CD4-positive, alpha-beta T cell (primary cell): ENCODE data around the gene UTF1. TPM values are rescaled to one million over a fixed set of nuclear protein-coding genes. Genes with fewer than 3 reads are reported as not detected.

ENCODE experiments used
- ATAC-seq: fragments of 200-7000 bp; cut with Tn5 transposase; one replicate; pipeline ENCODE4 v1.10.0; 2022; ENCODE audit warnings: mild to moderate bottlenecking; ENCODE audit not compliant: poor library complexity
- CTCF ChIA-PET: fragments of 350-600 bp; sonication (Branson Sonifier 250); formaldehyde crosslinking; loops from one replicate; lab custom pipeline; 2021; ENCODE audit warnings: antibody characterized with exemption, inconsistent platforms; lab: Charles Lee
- POLR2A ChIA-PET: fragments of 350-600 bp; sonication (Branson Sonifier 250); formaldehyde crosslinking; loops from one replicate; lab custom pipeline; 2021; ENCODE audit warnings: antibody characterized with exemption, inconsistent platforms; lab: Charles Lee
- DNase-seq, 14 experiments: peaks; one replicate each; pipeline ENCODE4 v3.0.0-alpha.2; 2013 to 2020; ENCODE audit warnings: mixed read lengths in 2 of 14
- H3K27ac ChIP-seq, 2 donors: one replicate each; pipeline versions ENCODE4 v1.5.1 to v1.7.0; 2013; ENCODE audit warnings: low read length in 2 of 2, low read depth in 1 of 2, mild to moderate bottlenecking in 1 of 2
- H3K27me3 ChIP-seq, 2 experiments: 1 replicate in 1 of 2; 2 replicates in 1 of 2; pipeline versions ENCODE4 v1.6.1 to v1.7.0; 2013; ENCODE audit warnings: low read length in 2 of 2, control low read depth in 1 of 2, mild to moderate bottlenecking in 1 of 2, moderate library complexity in 1 of 2; ENCODE audit not compliant: insufficient read depth in 2 of 2, control insufficient read depth in 1 of 2
- H3K36me3 ChIP-seq: one replicate; pipeline ENCODE4 v1.6.1; 2013; ENCODE audit warnings: low read length, control low read depth; ENCODE audit not compliant: insufficient read depth
- H3K4me1 ChIP-seq: one replicate; pipeline ENCODE4 v1.6.1; 2013; ENCODE audit warnings: low read length, control low read depth; ENCODE audit not compliant: insufficient read depth
- H3K4me3 ChIP-seq: one replicate; pipeline ENCODE4 v1.5.1; 2013; ENCODE audit warnings: mild to moderate bottlenecking, low read length, moderate library complexity
- H3K9me3 ChIP-seq, 2 experiments: 1 replicate in 1 of 2; 2 replicates in 1 of 2; pipeline versions ENCODE4 v1.6.1 to v1.7.0; 2013; ENCODE audit warnings: low read length in 2 of 2, mild to moderate bottlenecking in 2 of 2, control low read depth in 1 of 2, moderate library complexity in 1 of 2; ENCODE audit not compliant: control insufficient read depth in 1 of 2, insufficient read depth in 1 of 2
- H3K27ac Mint-ChIP-seq: one replicate; pipeline ENCODE4 v1.8.0; 2020; ENCODE audit warnings: mixed read lengths
- H3K27me3 Mint-ChIP-seq: one replicate; pipeline ENCODE4 v1.8.0; 2021; ENCODE audit warnings: mixed read lengths
- H3K36me3 Mint-ChIP-seq: one replicate; pipeline ENCODE4 v1.8.0; 2021; ENCODE audit warnings: low read depth, mixed read lengths
- H3K4me1 Mint-ChIP-seq: one replicate; pipeline ENCODE4 v1.8.0; 2021; ENCODE audit warnings: low read depth, mixed read lengths
- H3K4me3 Mint-ChIP-seq: one replicate; pipeline ENCODE4 v1.8.0; 2020; ENCODE audit warnings: mild to moderate bottlenecking, mixed read lengths
- H3K9me3 Mint-ChIP-seq: one replicate; pipeline ENCODE4 v1.8.0; 2020; ENCODE audit warnings: mixed read lengths
- CTCF ChIP-seq: fragments of 200-600 bp; IDR thresholded peaks from one replicate; pipeline ENCODE4 v1.8.0; 2022; ENCODE audit warnings: antibody characterized with exemption, mild to moderate bottlenecking
- intact Hi-C, 2 experiments: fragments of 100-400 bp; cut with DNase I in 1 of 2; cut with micrococcal nuclease in 1 of 2; formaldehyde crosslinking; loops; one replicate each; pipeline versions ENCODE4 v1.15.1 to v1.9.0; 2023 to 2025; cut with DNase I, micrococcal nuclease
- total RNA-seq, 174 experiments: library from RNA in 2 of 174; stranded (reverse) in 2 of 174; gene quantifications; one replicate each; pipeline ENCODE4 v1.2.3 and lab custom pipeline; 2021 to 2026

Gene UTF1
- total RNA-seq, 2 experiments from 2014 or later: not detected

- intact Hi-C loops: loop anchor here in 1 of 2 experiments (10.0 kb wide), 1 partner anchor 965 kb away; the partner anchor contains the start of gene STK32C
- ChIA-PET POLR2A (no interaction called here), CTCF (no interaction called here)
- Mint-ChIP-seq H3K9me3 (no peaks in the 10 kb centered on the region), H3K27me3 (no peaks in the 10 kb centered on the region), H3K4me1 (peaks cover 15% of the 10 kb centered on the region), H3K36me3 (peaks cover 24% of the 10 kb centered on the region), H3K27ac (no peak overlapping the region), H3K4me3 (no peak overlapping the region)
- Histone ChIP-seq H3K4me3 (no peak overlapping the region), H3K4me1 (peaks cover 36% of the 10 kb centered on the region), H3K9me3 (no peaks in the 10 kb centered on the region), H3K36me3 (peaks cover 59% of the 10 kb centered on the region), H3K27me3 (no peaks in the 10 kb centered on the region), H3K27ac (no peak overlapping the region)
- ATAC-seq: no peak
- no peak for DNase-seq
- TF ChIP-seq CTCF: no peak
These were observed 39.4 kb downstream of the UTF1 start for GRCh38 chr10:133269367-133269766.

DNA sequence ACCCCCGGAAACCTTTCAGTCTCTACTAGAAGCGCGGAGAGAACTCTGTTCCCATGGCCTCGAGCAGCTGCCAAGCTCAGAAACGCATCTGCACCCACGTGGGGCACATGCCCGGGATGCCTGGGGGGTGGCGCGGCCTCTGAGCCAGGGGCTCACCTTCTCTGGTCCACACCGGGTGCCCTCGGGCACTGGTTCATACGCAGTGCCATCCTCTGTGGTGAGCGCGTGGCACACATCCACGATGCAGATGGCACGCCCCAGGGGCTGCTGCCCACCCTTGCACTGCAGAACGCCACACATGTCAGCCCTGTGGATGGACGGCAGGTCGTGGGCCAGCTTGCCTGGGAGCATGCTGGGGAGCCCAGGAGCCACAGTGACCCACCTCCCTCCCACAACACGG lies 40.2 kb downstream of the UTF1 start:
- no peak for DNase-seq
- intact Hi-C loops: no loop called here
- TF ChIP-seq CTCF: no peak

GRCh38 chr10:133270773-133271297 lies 40.8 kb downstream of the UTF1 start:
- Mint-ChIP-seq H3K9me3 (no peaks in the 10 kb centered on the region), H3K27me3 (no peaks in the 10 kb centered on the region), H3K4me1 (peaks cover 11% of the 10 kb centered on the region), H3K4me3 (no peak overlapping the region), H3K27ac (no peak overlapping the region), H3K36me3 (peaks cover 28% of the 10 kb centered on the region)
- Histone ChIP-seq H3K27me3 (no peaks in the 10 kb centered on the region), H3K36me3 (peaks cover 59% of the 10 kb centered on the region), H3K4me1 (peaks cover 36% of the 10 kb centered on the region), H3K9me3 (no peaks in the 10 kb centered on the region), H3K27ac (no peak overlapping the region), H3K4me3 (no peak overlapping the region)
- CTCF ChIA-PET: no interaction called here
- intact Hi-C loops: no loop called here
- DNase-seq: no peak
- POLR2A ChIA-PET: no interaction called here
- no peak for ATAC-seq
- TF ChIP-seq CTCF: no peak

More for the DNA sequence above, 40.2 kb downstream of the UTF1 start:
- Histone ChIP-seq H3K9me3 (no peaks in the 10 kb centered on the region), H3K36me3 (peaks cover 59% of the 10 kb centered on the region), H3K4me3 (no peak overlapping the region), H3K4me1 (peaks cover 36% of the 10 kb centered on the region), H3K27me3 (no peaks in the 10 kb centered on the region), H3K27ac (no peak overlapping the region)
- Mint-ChIP-seq H3K36me3 (peaks cover 27% of the 10 kb centered on the region), H3K27me3 (no peaks in the 10 kb centered on the region), H3K9me3 (no peaks in the 10 kb centered on the region), H3K4me3 (no peak overlapping the region), H3K4me1 (peaks cover 13% of the 10 kb centered on the region), H3K27ac (no peak overlapping the region)
- POLR2A ChIA-PET: no interaction called here
- CTCF ChIA-PET: no interaction called here
- no peak for ATAC-seq
